A673 (cell line): ENCODE data around the gene GCAT. TPM values are rescaled to one million over a fixed set of nuclear protein-coding genes. Genes with fewer than 3 reads are reported as not detected.

Source experiments
- BruUV-seq: library from RNA; stranded (reverse); fragments of 400-500 nt; replicated peaks from 2 replicates; lab custom pipeline; 2021; lab: Mats Ljungman, UMichigan
- CTCF ChIA-PET: fragments of 300-600 bp; sonication (Branson Sonifier 250); formaldehyde crosslinking; loops from one replicate; lab custom pipeline; 2022; ENCODE audit warnings: antibody characterized with exemption; lab: Charles Lee
- POLR2A ChIA-PET: fragments of 300-600 bp; sonication (Branson Sonifier 250); formaldehyde crosslinking; loops from one replicate; lab custom pipeline; 2022; ENCODE audit warnings: antibody characterized with exemption; ENCODE audit not compliant: low non-redundant PET; lab: Charles Lee
- DNase-seq: peaks from one replicate; pipeline ENCODE4 v3.0.0-alpha.2; 2015; ENCODE audit warnings: low spot score
- H3K27ac ChIP-seq: fragments of 200-600 bp; sonication (generic); 2 replicates; pipeline ENCODE4 v1.5.1; 2016; ENCODE audit warnings: mixed run types, low read depth, mild to moderate bottlenecking, mixed read lengths, antibody characterized with exemption, low read length; ENCODE audit not compliant: poor library complexity, severe bottlenecking
- H3K27me3 ChIP-seq: fragments of 200-600 bp; sonication (generic); replicated peaks from 2 replicates; pipeline ENCODE4 v1.6.1; 2017; ENCODE audit warnings: mixed run types, low read depth, mild to moderate bottlenecking, mixed read lengths, antibody characterized with exemption, low read length; ENCODE audit not compliant: insufficient read depth, poor library complexity
- H3K36me3 ChIP-seq: fragments of 200-600 bp; sonication (generic); 2 replicates; pipeline ENCODE4 v1.6.1; 2016; ENCODE audit warnings: mixed run types, mild to moderate bottlenecking, mixed read lengths, antibody characterized with exemption, low read length; ENCODE audit not compliant: insufficient read depth, poor library complexity, severe bottlenecking
- H3K4me1 ChIP-seq: fragments of 200-600 bp; sonication (generic); 2 replicates; pipeline ENCODE4 v1.6.1; 2017; ENCODE audit warnings: mixed run types, mild to moderate bottlenecking, mixed read lengths, antibody characterized with exemption, low read length; ENCODE audit not compliant: insufficient read depth, poor library complexity, severe bottlenecking
- H3K4me3 ChIP-seq: fragments of 200-600 bp; sonication (generic); 2 replicates; pipeline ENCODE4 v1.5.1; 2016; ENCODE audit warnings: low read depth, mixed run types, mild to moderate bottlenecking, mixed read lengths, low read length; ENCODE audit not compliant: poor library complexity, severe bottlenecking
- H3K9me3 ChIP-seq: fragments of 200-600 bp; sonication (generic); 2 replicates; pipeline ENCODE4 v1.6.1; 2016; ENCODE audit warnings: mixed run types, low read depth, mild to moderate bottlenecking, mixed read lengths, antibody characterized with exemption, low read length; ENCODE audit not compliant: poor library complexity, severe bottlenecking
- CTCF ChIP-seq: fragments of 300-800, 200-600 bp; sonication (generic); conservative IDR thresholded peaks from 2 replicates; pipeline ENCODE4 v1.5.1; 2017; ENCODE audit warnings: low read depth, mild to moderate bottlenecking, antibody characterized with exemption, low read length, moderate library complexity, mixed read lengths
- EZH2 ChIP-seq: fragments of 200-600 bp; sonication (generic); IDR thresholded peaks from 2 replicates; pipeline ENCODE4 v1.6.1; 2017; ENCODE audit warnings: borderline replicate concordance, low read depth, mild to moderate bottlenecking, mixed read lengths, antibody characterized with exemption, low read length; ENCODE audit not compliant: poor library complexity, severe bottlenecking
- intact Hi-C: fragments of 100-400 bp; cut with micrococcal nuclease; formaldehyde crosslinking; loops from one replicate; pipeline ENCODE4 v1.10.0; 2022; ENCODE audit not compliant: unreplicated experiment
- total RNA-seq: library from RNA; stranded (reverse); gene quantifications from 2 replicates; pipeline ENCODE4 v1.2.3, GENCODE V29; 2021

Gene GCAT
- total RNA-seq, 1 experiment from 2014 or later, result 21.4 TPM

GRCh38 chr22:37809672-37810333 is 2.1 kb downstream of the GCAT start:
- BruUV-seq, result no TSS peak
- intact Hi-C loops, result no loop called here
- Histone ChIP-seq H3K4me1 (peaks cover 15% of the 10 kb centered on the region), H3K36me3 (no peaks in the 10 kb centered on the region), H3K27me3 (no peaks in the 10 kb centered on the region), H3K9me3 (no peaks in the 10 kb centered on the region), H3K27ac (no peak overlapping the region), H3K4me3 (no peak overlapping the region)
- ChIA-PET CTCF (interaction anchor here (0.7 kb wide), 1 partner anchor 20 kb away, joined by 3 read pairs; no protein-coding TSS in a partner anchor), POLR2A (no interaction called here)
- no peak for DNase-seq
- TF ChIP-seq EZH2 (no peak), CTCF (no peak)

- H3K4me3 ChIP-seq, result no peak overlapping the region
- no peaks in the 10 kb centered on the region for H3K9me3 ChIP-seq
- no peak for TF ChIP-seq CTCF
- TF ChIP-seq EZH2, result no peak
- no peak for DNase-seq
- CTCF ChIA-PET, result no interaction called here
- no peaks in the 10 kb centered on the region for H3K27me3 ChIP-seq
- no peak overlapping the region for H3K27ac ChIP-seq
- intact Hi-C loops, result no loop called here
- BruUV-seq, result no TSS peak
- POLR2A ChIA-PET, result no interaction called here
- peaks cover under 1% of the 10 kb centered on the region for H3K4me1 ChIP-seq
- H3K36me3 ChIP-seq, result no peaks in the 10 kb centered on the region
Observed at GRCh38 chr22:37811867-37812266, 4.1 kb downstream of the GCAT start.

GRCh38 chr22:37812869-37813678 is 5.3 kb downstream of the GCAT start:
- no peaks in the 10 kb centered on the region for H3K9me3 ChIP-seq
- ChIA-PET POLR2A (no interaction called here), CTCF (no interaction called here)
- H3K27ac ChIP-seq, result no peak overlapping the region
- DNase-seq, result no peak
- no peaks in the 10 kb centered on the region for H3K36me3 ChIP-seq
- H3K4me3 ChIP-seq, result no peak overlapping the region
- TF ChIP-seq EZH2 (no peak), CTCF (no peak)
- H3K27me3 ChIP-seq, result no peaks in the 10 kb centered on the region
- intact Hi-C loops, result no loop called here
- peaks cover 4% of the 10 kb centered on the region for H3K4me1 ChIP-seq
- BruUV-seq, result no TSS peak
